ENCODE data around the gene MINDY4. TPM values are rescaled to one million over a fixed set of nuclear protein-coding genes. Genes with fewer than 3 reads are reported as not detected.

Gene MINDY4
- total RNA-seq, 1 donor from 2014 or later = 4.7 TPM

DNA sequence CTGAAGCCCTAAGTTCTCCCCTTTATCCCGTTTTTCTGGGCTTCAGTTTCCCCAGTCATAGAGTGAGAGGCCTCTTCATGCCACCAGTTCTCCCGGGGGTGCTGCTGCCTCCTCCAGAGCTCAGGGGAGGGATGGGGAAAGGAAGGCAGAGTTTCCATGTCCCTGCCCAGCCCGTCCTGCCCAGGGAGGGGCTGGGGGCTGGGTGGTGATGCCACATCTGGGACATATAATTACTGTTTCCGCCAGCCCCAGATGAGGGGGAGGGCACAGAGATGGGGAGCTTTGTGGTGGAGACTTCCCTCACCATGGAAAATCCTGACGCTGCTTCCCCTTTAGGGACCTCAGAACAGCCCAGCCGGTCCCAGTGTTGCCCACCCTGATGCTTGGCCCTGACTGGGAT, 144.5 kb downstream of the MINDY4 start:
- H3K4me3 Mint-ChIP-seq (ENCODE audit: unreplicated experiment) = no peak overlapping the region
- no peaks in the 10 kb centered on the region for H3K9me3 Mint-ChIP-seq (ENCODE audit: unreplicated experiment)
- H3K27me3 Mint-ChIP-seq (ENCODE audit: unreplicated experiment) = peaks cover 10% of the 10 kb centered on the region
- TF ChIP-seq CTCF (IDR thresholded peaks at IDR 0.05; ENCODE audit: unreplicated experiment) = no peak
- H3K4me1 Mint-ChIP-seq (ENCODE audit: unreplicated experiment) = peaks cover 23% of the 10 kb centered on the region
- peaks cover under 1% of the 10 kb centered on the region for H3K36me3 Mint-ChIP-seq (ENCODE audit: low read depth, unreplicated experiment)
- no peak for DNase-seq (ENCODE audit: low spot score)
- no peak overlapping the region for H3K27ac Mint-ChIP-seq (ENCODE audit: unreplicated experiment)

DNA sequence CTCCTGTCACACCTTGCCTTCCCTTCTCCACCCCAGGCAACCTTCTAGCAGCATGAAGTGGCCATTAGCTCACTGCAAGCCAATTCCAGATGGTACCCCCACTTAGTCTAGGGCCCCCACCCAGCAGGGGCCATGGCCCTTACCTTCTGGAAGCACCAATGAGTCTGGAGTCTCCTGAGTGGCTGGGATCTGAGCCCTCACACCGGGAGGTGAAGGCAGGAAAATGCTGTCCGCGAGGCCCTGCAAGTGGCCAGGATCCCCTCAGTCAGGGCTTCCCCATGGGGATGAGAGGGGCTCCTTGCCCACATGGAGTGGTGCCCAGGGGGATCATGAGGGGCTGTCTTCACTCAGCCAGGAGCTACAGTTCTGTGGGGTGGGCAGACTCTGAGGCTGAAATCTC, 145.0 kb downstream of the MINDY4 start:
- no peak for TF ChIP-seq CTCF (IDR thresholded peaks at IDR 0.05; ENCODE audit: unreplicated experiment)

GRCh38 chr7:30916767-30917166, 145.6 kb downstream of the MINDY4 start:
- H3K4me3 Mint-ChIP-seq (ENCODE audit: unreplicated experiment) = peak overlapping the region; percentile 49

More for the DNA sequence above, 145.0 kb downstream of the MINDY4 start:
- Mint-ChIP-seq H3K36me3 (ENCODE audit: low read depth, unreplicated experiment) (no peaks in the 10 kb centered on the region), H3K27ac (ENCODE audit: unreplicated experiment) (no peak overlapping the region), H3K9me3 (ENCODE audit: unreplicated experiment) (no peaks in the 10 kb centered on the region), H3K4me1 (ENCODE audit: unreplicated experiment) (peaks cover 20% of the 10 kb centered on the region), H3K27me3 (ENCODE audit: unreplicated experiment) (peaks cover 10% of the 10 kb centered on the region), H3K4me3 (ENCODE audit: unreplicated experiment) (no peak overlapping the region)
- DNase-seq (ENCODE audit: low spot score) = no peak

DNA sequence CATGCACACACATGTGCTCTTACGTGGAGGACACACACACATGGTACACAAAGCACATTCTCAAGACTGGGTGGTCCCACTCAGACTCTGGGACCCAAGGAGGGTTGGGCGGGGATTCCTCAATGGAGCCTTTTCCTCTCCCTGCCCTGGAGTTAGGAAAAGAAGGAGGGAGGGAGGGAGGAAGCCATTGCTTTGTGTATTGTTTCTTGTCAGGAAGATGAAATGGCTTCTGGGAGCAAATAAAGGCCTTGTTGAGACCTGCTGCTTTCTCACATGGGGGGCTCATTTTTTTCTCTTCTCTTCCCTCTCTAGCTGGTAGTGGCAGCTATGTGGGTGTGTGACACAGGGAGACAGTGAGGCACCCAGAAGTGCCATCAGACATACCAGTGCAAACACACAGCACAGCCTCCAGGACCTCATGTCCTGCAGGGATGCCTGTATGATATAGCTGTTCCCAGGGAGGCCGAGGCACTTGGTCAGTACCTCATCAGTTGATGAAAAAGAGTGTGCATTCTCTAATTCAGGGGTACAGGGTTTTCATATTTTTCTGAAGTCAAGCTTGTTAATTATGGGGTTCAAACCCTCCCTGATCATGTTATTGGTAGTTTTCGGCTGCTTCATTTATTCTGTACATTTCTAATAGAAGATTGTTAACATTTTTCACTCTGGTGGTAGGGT, 146.1 kb downstream of the MINDY4 start:
- TF ChIP-seq CTCF (IDR thresholded peaks at IDR 0.05; ENCODE audit: unreplicated experiment) = no peak
- peaks cover 12% of the 10 kb centered on the region for H3K27me3 Mint-ChIP-seq (ENCODE audit: unreplicated experiment)
- no peak for DNase-seq (ENCODE audit: low spot score)
- H3K4me3 Mint-ChIP-seq (ENCODE audit: unreplicated experiment) = no peak overlapping the region
- H3K4me1 Mint-ChIP-seq (ENCODE audit: unreplicated experiment) = peaks cover 21% of the 10 kb centered on the region
- H3K36me3 Mint-ChIP-seq (ENCODE audit: low read depth, unreplicated experiment) = no peaks in the 10 kb centered on the region
- H3K27ac Mint-ChIP-seq (ENCODE audit: unreplicated experiment) = no peak overlapping the region
- no peaks in the 10 kb centered on the region for H3K9me3 Mint-ChIP-seq (ENCODE audit: unreplicated experiment)

More at GRCh38 chr7:30916767-30917166, 145.6 kb downstream of the MINDY4 start:
- Mint-ChIP-seq H3K4me1 (ENCODE audit: unreplicated experiment) (peaks cover 20% of the 10 kb centered on the region), H3K36me3 (ENCODE audit: low read depth, unreplicated experiment) (no peaks in the 10 kb centered on the region), H3K27ac (ENCODE audit: unreplicated experiment) (no peak overlapping the region), H3K9me3 (ENCODE audit: unreplicated experiment) (no peaks in the 10 kb centered on the region), H3K27me3 (ENCODE audit: unreplicated experiment) (peaks cover 10% of the 10 kb centered on the region)
- no peak for DNase-seq (ENCODE audit: low spot score)
- TF ChIP-seq CTCF (IDR thresholded peaks at IDR 0.05; ENCODE audit: unreplicated experiment) = no peak

- H3K36me3 Mint-ChIP-seq (ENCODE audit: low read depth, unreplicated experiment) = no peaks in the 10 kb centered on the region
- no peak overlapping the region for H3K27ac Mint-ChIP-seq (ENCODE audit: unreplicated experiment)
- H3K9me3 Mint-ChIP-seq (ENCODE audit: unreplicated experiment) = no peaks in the 10 kb centered on the region
- no peak for TF ChIP-seq CTCF (IDR thresholded peaks at IDR 0.05; ENCODE audit: unreplicated experiment)
- H3K4me1 Mint-ChIP-seq (ENCODE audit: unreplicated experiment) = peaks cover 26% of the 10 kb centered on the region
- no peak for DNase-seq (ENCODE audit: low spot score)
- peaks cover 11% of the 10 kb centered on the region for H3K27me3 Mint-ChIP-seq (ENCODE audit: unreplicated experiment)
- no peak overlapping the region for H3K4me3 Mint-ChIP-seq (ENCODE audit: unreplicated experiment)
Observed at GRCh38 chr7:30918676-30919075, 147.5 kb downstream of the MINDY4 start.

All from endothelial cell (in vitro differentiated cells).